ENCODE measurements around the gene NLGN1. TPM values are rescaled to one million over a fixed set of nuclear protein-coding genes. Genes with fewer than 3 reads are reported as not detected.
"Not testable (repeated sequence)": the region's sequence is repeated elsewhere in the genome, so short reads cannot be mapped to it uniquely, and the experiment has no call there.

Gene NLGN1
- total RNA-seq, 1 donor from 2014 or later: 3.9 TPM

DNA sequence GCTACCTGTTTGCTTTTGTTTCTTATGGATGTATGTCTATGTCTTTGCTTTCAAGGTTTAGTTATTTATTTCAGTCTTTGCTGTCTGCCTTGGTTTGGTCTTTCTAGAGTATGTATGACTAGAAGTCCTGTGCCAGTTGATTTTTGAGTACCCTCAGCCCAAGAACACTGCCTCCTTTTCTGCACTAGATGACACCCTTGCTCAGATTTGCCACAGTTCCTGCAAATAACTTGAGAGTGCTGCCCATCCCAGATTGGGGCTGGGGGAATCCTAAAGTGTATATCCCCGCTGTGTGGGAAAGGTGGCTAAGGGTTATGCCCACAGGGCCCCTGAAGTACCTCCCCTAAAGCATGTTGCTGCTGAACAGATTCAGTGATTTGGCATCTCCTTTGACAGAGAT, 32.0 kb downstream of the NLGN1 start:
- intact Hi-C loops (cut with DNase I): no loop called here
- TF ChIP-seq, protein P1, sequence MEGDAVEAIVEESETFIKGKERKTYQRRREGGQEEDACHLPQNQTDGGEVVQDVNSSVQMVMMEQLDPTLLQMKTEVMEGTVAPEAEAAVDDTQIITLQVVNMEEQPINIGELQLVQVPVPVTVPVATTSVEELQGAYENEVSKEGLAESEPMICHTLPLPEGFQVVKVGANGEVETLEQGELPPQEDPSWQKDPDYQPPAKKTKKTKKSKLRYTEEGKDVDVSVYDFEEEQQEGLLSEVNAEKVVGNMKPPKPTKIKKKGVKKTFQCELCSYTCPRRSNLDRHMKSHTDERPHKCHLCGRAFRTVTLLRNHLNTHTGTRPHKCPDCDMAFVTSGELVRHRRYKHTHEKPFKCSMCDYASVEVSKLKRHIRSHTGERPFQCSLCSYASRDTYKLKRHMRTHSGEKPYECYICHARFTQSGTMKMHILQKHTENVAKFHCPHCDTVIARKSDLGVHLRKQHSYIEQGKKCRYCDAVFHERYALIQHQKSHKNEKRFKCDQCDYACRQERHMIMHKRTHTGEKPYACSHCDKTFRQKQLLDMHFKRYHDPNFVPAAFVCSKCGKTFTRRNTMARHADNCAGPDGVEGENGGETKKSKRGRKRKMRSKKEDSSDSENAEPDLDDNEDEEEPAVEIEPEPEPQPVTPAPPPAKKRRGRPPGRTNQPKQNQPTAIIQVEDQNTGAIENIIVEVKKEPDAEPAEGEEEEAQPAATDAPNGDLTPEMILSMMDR (IDR thresholded peaks at IDR 0.05): no peak
- Histone ChIP-seq H3K4me3 (no peak overlapping the region), H3K9me3 (peaks cover 13% of the 10 kb centered on the region), H3K36me3 (no peaks in the 10 kb centered on the region), H3K4me1 (no peaks in the 10 kb centered on the region), H3K27ac (no peak overlapping the region), H3K27me3 (ENCODE audit: low read depth) (no peaks in the 10 kb centered on the region)
- DNase-seq: no peak
- no peak for ATAC-seq

DNA sequence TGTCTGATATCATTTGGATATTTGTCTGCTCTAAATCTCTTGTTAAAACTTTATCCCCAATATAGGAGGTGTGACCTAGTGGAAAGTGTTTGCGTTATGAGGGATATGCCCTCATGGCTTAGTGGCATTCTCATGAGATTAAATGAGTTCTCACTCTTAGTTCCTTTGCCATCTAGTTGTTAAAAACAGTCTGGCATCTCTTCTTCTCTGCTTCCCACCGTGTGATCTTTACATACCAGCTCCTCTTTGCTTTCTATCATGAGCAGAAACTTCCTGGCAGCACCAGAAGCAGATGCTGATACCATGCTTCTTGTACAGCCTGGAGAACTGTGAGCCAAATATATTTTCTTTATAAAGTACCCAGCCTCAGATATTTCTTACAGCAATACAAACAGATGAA, 33.0 kb downstream of the NLGN1 start:
- Histone ChIP-seq H3K9me3 (peaks cover 9% of the 10 kb centered on the region), H3K4me1 (no peaks in the 10 kb centered on the region), H3K4me3 (no peak overlapping the region), H3K27ac (no peak overlapping the region), H3K27me3 (ENCODE audit: low read depth) (no peaks in the 10 kb centered on the region), H3K36me3 (no peaks in the 10 kb centered on the region)
- DNase-seq (no peak), ATAC-seq (no peak)
- TF ChIP-seq, protein P1 (IDR thresholded peaks at IDR 0.05): no peak
- intact Hi-C loops (cut with DNase I): no loop called here

DNA sequence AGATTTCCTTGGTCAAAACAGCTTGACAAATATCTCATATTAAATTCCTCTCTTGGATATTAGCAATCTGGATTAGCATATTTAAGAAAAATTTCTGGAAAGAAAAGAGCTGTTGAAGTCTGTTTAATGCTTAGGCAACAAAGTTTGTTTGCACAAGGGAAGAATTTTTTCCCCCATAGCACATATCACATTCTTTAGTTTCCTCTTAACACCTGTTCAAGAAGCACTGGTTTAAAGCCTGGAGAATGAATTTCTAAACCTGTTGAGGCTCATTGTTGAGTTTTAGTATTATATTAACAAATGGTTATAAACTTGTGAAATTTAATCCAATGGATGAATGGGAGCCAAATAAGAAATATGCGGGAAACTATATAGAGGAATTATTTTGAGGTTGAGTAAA, 41.5 kb downstream of the NLGN1 start:
- no peaks in the 10 kb centered on the region for H3K4me1 ChIP-seq
- H3K27me3 ChIP-seq (ENCODE audit: low read depth): no peaks in the 10 kb centered on the region
- H3K9me3 ChIP-seq: no peaks in the 10 kb centered on the region
- no peak overlapping the region for H3K27ac ChIP-seq
- intact Hi-C loops (cut with DNase I): no loop called here
- peak in 1 of 2 donors; percentile 46 for ATAC-seq
- DNase-seq: no peak
- TF ChIP-seq, protein P1 (IDR thresholded peaks at IDR 0.05): no peak
- no peaks in the 10 kb centered on the region for H3K36me3 ChIP-seq
- no peak overlapping the region for H3K4me3 ChIP-seq

DNA sequence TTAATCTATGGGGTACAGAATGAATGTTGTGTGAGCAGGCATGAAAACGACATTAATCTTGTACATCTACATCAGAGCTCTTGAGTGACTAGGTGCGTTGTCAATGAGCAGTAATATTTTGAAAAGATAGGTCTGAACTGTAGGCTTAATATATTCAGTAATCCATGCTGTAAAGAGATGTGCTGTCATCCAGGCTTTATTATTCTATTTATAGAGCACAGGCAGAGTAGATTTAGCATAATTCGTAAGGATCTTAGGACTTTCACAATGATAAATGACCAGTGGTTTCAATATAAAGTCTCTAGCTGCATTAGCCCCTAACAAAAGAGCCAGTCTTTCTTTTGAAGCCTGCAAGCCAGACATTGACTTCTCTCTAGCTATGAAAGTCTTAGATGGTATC, 43.0 kb downstream of the NLGN1 start:
- no peak for DNase-seq
- ATAC-seq: no peak
- Histone ChIP-seq H3K4me3 (no peak overlapping the region), H3K36me3 (no peaks in the 10 kb centered on the region), H3K27me3 (ENCODE audit: low read depth) (no peaks in the 10 kb centered on the region), H3K4me1 (no peaks in the 10 kb centered on the region), H3K9me3 (no peaks in the 10 kb centered on the region), H3K27ac (no peak overlapping the region)
- intact Hi-C loops (cut with DNase I): no loop called here
- TF ChIP-seq, protein P1 (IDR thresholded peaks at IDR 0.05): no peak

DNA sequence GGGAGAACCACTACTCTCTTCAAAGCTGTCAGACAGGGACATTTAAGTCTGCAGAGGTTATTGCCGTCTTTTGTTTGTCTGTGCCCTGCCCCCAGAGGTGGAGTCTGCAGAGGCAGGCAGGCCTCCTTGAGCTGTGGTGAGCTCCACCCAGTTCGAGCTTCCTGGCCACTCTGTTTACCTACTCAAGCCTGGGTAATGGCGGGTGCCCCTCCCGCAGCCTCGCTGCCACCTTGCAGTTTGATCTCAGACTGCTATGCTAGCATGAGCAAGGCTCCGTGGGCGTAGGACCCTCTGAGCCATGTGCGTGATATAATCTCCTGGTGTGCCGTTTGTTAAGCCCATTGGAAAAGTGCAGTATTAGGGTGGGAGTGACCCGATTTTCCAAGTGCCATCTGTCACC, 54.0 kb downstream of the NLGN1 start:
- H3K27ac ChIP-seq; intact Hi-C loops (cut with DNase I); H3K4me1 ChIP-seq; ATAC-seq; DNase-seq; H3K4me3 ChIP-seq; H3K9me3 ChIP-seq; H3K36me3 ChIP-seq; H3K27me3 ChIP-seq (ENCODE audit: low read depth): not testable (repeated sequence)

DNA sequence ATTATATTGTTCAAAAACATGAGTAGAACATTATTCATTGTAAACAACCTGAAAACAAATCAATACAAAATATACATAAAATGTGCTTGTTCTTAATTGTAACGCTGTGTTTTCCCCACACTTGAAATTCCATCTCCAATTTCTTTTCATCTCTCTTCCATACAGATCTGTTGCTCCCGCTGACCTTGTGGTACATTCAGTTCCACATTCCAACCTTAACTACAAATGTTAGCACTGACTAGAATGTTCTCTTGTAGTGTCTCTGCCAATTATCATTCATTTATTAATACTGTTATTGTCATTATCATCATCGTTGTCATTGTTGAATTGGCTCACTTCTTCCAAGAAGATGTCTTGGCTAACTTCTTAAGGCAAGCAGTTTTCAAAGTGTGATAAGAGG, 65.7 kb downstream of the NLGN1 start:
- H3K4me3 ChIP-seq: no peak overlapping the region
- intact Hi-C loops (cut with DNase I): no loop called here
- no peaks in the 10 kb centered on the region for H3K4me1 ChIP-seq
- ATAC-seq: no peak
- no peaks in the 10 kb centered on the region for H3K9me3 ChIP-seq
- DNase-seq: no peak
- H3K36me3 ChIP-seq: no peaks in the 10 kb centered on the region
- TF ChIP-seq, protein P1 (IDR thresholded peaks at IDR 0.05): no peak
- H3K27ac ChIP-seq: no peak overlapping the region
- H3K27me3 ChIP-seq (ENCODE audit: low read depth): no peaks in the 10 kb centered on the region

All from lower lobe of right lung (tissue), 2 donors.